HEK293 (cell line): Measurements from ENCODE around the gene ROBO1.

Source experiments
- CTCF ChIA-PET: fragments of 350-600 bp; formaldehyde crosslinking; extraction: SDS; loops from one replicate; lab custom pipeline; 2021; ENCODE audit warnings: antibody characterized with exemption; lab: Yijun Ruan, JAX
- POLR2A ChIA-PET: fragments of 300-600 bp; formaldehyde crosslinking; extraction: SDS; loops from one replicate; lab custom pipeline; 2020; ENCODE audit warnings: antibody characterized with exemption, inconsistent platforms; lab: Yijun Ruan, JAX
- H3K27ac ChIP-seq: fragments of 200-500 bp; sonication (Bioruptor generic); 2 replicates; pipeline ENCODE4 v1.5.1; 2014; ENCODE audit warnings: low read depth, low read length, control low read depth, inconsistent platforms; ENCODE audit errors: extremely low read depth
- H3K36me3 ChIP-seq, 2 experiments: fragments of 200-500 bp in 1 of 2; sonication (Bioruptor generic) in 1 of 2; 1 replicate in 1 of 2; 2 replicates in 1 of 2; pipeline ENCODE4 v1.5.1; 2014 to 2017; ENCODE audit warnings: inconsistent platforms in 2 of 2, low read length in 2 of 2; ENCODE audit not compliant: control insufficient read depth in 2 of 2, insufficient read depth in 1 of 2
- H3K4me1 ChIP-seq: fragments of 200-500 bp; sonication (Bioruptor generic); 2 replicates; pipeline ENCODE4 v1.5.1; 2014; ENCODE audit warnings: mild to moderate bottlenecking, low read length, inconsistent platforms; ENCODE audit not compliant: control insufficient read depth, insufficient read depth
- H3K4me3 ChIP-seq: 2 replicates; pipeline ENCODE4 v1.5.1; 2011; ENCODE audit warnings: low read depth, mild to moderate bottlenecking, control low read depth, low read length, moderate library complexity
- H3K9me3 ChIP-seq: fragments of 200-500 bp; sonication (Bioruptor generic); 2 replicates; pipeline ENCODE4 v1.5.1; 2014; ENCODE audit warnings: low read depth, low read length, inconsistent platforms; ENCODE audit not compliant: control insufficient read depth, insufficient read depth
- BCL11B ChIP-seq: fragments of 450-650 bp; formaldehyde crosslinking; IDR thresholded peaks from 2 replicates; pipeline ENCODE4 v1.5.1; 2016; ENCODE audit warnings: low read depth, missing biosample characterization, missing genetic modification characterization
- BCL6B ChIP-seq: fragments of 450-650 bp; formaldehyde crosslinking; IDR thresholded peaks from 2 replicates; pipeline ENCODE4 v1.5.1; 2017; ENCODE audit warnings: missing biosample characterization, missing genetic modification characterization
- MZF1 ChIP-seq: fragments of 450-650 bp; formaldehyde crosslinking; IDR thresholded peaks from 2 replicates; pipeline ENCODE4 v1.5.1; 2017; ENCODE audit warnings: missing biosample characterization, missing genetic modification characterization, borderline replicate concordance
- OSR2 ChIP-seq: fragments of 450-650 bp; formaldehyde crosslinking; IDR thresholded peaks from 2 replicates; pipeline ENCODE4 v1.5.1; 2016; ENCODE audit warnings: missing biosample characterization, missing genetic modification characterization
- PRDM6 ChIP-seq: fragments of 450-650 bp; formaldehyde crosslinking; IDR thresholded peaks from 2 replicates; pipeline ENCODE4 v1.5.1; 2017; ENCODE audit warnings: missing biosample characterization, missing genetic modification characterization
- REPIN1 ChIP-seq: fragments of 450-650 bp; formaldehyde crosslinking; IDR thresholded peaks from 2 replicates; pipeline ENCODE4 v1.5.1; 2017; ENCODE audit warnings: missing biosample characterization, missing genetic modification characterization, low read depth
- SP3 ChIP-seq: fragments of 450-650 bp; formaldehyde crosslinking; IDR thresholded peaks from 2 replicates; pipeline ENCODE4 v1.5.1; 2016; ENCODE audit warnings: missing biosample characterization, missing genetic modification characterization
- ZBTB21 ChIP-seq: fragments of 450-650 bp; formaldehyde crosslinking; IDR thresholded peaks from 2 replicates; pipeline ENCODE4 v1.5.1; 2017; ENCODE audit warnings: missing biosample characterization, missing genetic modification characterization
- ZEB2 ChIP-seq: fragments of 450-650 bp; formaldehyde crosslinking; IDR thresholded peaks from 2 replicates; pipeline ENCODE4 v1.5.1; 2016; ENCODE audit warnings: missing biosample characterization, missing genetic modification characterization
- ZFP3 ChIP-seq: fragments of 450-650 bp; formaldehyde crosslinking; IDR thresholded peaks from 2 replicates; pipeline ENCODE4 v1.5.1; 2016; ENCODE audit warnings: low read depth, missing biosample characterization, missing genetic modification characterization
- ZFP41 ChIP-seq: fragments of 450-650 bp; formaldehyde crosslinking; IDR thresholded peaks from 2 replicates; pipeline ENCODE4 v1.5.1; 2016; ENCODE audit warnings: missing biosample characterization, missing genetic modification characterization, borderline replicate concordance
- ZNF133 ChIP-seq: fragments of 450-650 bp; formaldehyde crosslinking; IDR thresholded peaks from 2 replicates; pipeline ENCODE4 v1.5.1; 2016; ENCODE audit warnings: missing biosample characterization, missing genetic modification characterization
- ZNF184 ChIP-seq: fragments of 450-650 bp; IDR thresholded peaks from 2 replicates; pipeline ENCODE4 v1.5.1; 2018; ENCODE audit warnings: missing biosample characterization, mild to moderate bottlenecking, missing genetic modification characterization
- ZNF391 ChIP-seq: fragments of 450-650 bp; formaldehyde crosslinking; IDR thresholded peaks from 2 replicates; pipeline ENCODE4 v1.5.1; 2016; ENCODE audit warnings: low read depth, missing biosample characterization, missing genetic modification characterization, borderline replicate concordance
- ZNF580 ChIP-seq: fragments of 450-650 bp; formaldehyde crosslinking; IDR thresholded peaks from 2 replicates; pipeline ENCODE4 v1.5.1; 2016; ENCODE audit warnings: missing biosample characterization, missing genetic modification characterization
- ZNF621 ChIP-seq: fragments of 450-650 bp; formaldehyde crosslinking; IDR thresholded peaks from 2 replicates; pipeline ENCODE4 v1.5.1; 2017; ENCODE audit warnings: missing biosample characterization, missing genetic modification characterization
- ZNF639 ChIP-seq: fragments of 450-650 bp; formaldehyde crosslinking; IDR thresholded peaks from 2 replicates; pipeline ENCODE4 v1.5.1; 2016; ENCODE audit warnings: missing biosample characterization, missing genetic modification characterization
- ZNF692 ChIP-seq: fragments of 450-650 bp; formaldehyde crosslinking; IDR thresholded peaks from 2 replicates; pipeline ENCODE4 v1.5.1; 2016; ENCODE audit warnings: missing biosample characterization, missing genetic modification characterization
- ZNF701 ChIP-seq: fragments of 450-650 bp; formaldehyde crosslinking; IDR thresholded peaks from 2 replicates; pipeline ENCODE4 v1.5.1; 2016; ENCODE audit warnings: missing biosample characterization, missing genetic modification characterization
- ZNF843 ChIP-seq: fragments of 450-650 bp; formaldehyde crosslinking; IDR thresholded peaks from 2 replicates; pipeline ENCODE4 v1.5.1; 2016; ENCODE audit warnings: missing biosample characterization, missing genetic modification characterization
- TF ChIP-seq, protein P1 (sequence below): fragments of 450-650 bp; formaldehyde crosslinking; IDR thresholded peaks from 2 replicates; pipeline ENCODE4 v1.5.1; 2016; ENCODE audit warnings: missing biosample characterization, missing genetic modification characterization
- TF ChIP-seq, protein P2 (sequence below): fragments of 450-650 bp; formaldehyde crosslinking; IDR thresholded peaks from 2 replicates; pipeline ENCODE4 v1.5.1; 2016; ENCODE audit warnings: missing biosample characterization, missing genetic modification characterization

Gene ROBO1

GRCh38 chr3:78698431-78698830 lies 1069.4 kb downstream of the ROBO1 start:
- H3K9me3 ChIP-seq = no peaks in the 10 kb centered on the region
- POLR2A ChIA-PET = no interaction called here
- H3K27ac ChIP-seq = no peak overlapping the region
- H3K4me3 ChIP-seq = no peak overlapping the region
- H3K36me3 ChIP-seq = no peaks in the 10 kb centered on the region
- TF ChIP-seq ZNF701 (tag by site-specific recombination) (no peak), ZNF133 (tag by site-specific recombination) (no peak), ZEB2 (tag by site-specific recombination) (no peak), REPIN1 (tag by site-specific recombination) (no peak), ZFP41 (no peak), ZNF621 (tag by site-specific recombination) (no peak), ZFP3 (tag by site-specific recombination) (no peak), BCL11B (tag by site-specific recombination) (no peak), ZNF184 (tag by site-specific recombination) (no peak), ZNF843 (tag by site-specific recombination) (no peak), ZNF391 (no peak), OSR2 (tag by site-specific recombination) (no peak), MZF1 (no peak), ZBTB21 (tag by site-specific recombination) (no peak), ZNF639 (tag by site-specific recombination) (no peak), ZNF580 (tag by site-specific recombination) (no peak), SP3 (tag by site-specific recombination) (no peak)
- TF ChIP-seq, protein P1, sequence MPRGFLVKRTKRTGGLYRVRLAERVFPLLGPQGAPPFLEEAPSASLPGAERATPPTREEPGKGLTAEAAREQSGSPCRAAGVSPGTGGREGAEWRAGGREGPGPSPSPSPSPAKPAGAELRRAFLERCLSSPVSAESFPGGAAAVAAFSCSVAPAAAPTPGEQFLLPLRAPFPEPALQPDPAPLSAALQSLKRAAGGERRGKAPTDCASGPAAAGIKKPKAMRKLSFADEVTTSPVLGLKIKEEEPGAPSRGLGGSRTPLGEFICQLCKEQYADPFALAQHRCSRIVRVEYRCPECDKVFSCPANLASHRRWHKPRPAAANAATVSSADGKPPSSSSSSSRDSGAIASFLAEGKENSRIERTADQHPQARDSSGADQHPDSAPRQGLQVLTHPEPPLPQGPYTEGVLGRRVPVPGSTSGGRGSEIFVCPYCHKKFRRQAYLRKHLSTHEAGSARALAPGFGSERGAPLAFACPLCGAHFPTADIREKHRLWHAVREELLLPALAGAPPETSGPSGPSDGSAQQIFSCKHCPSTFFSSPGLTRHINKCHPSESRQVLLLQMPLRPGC = no peak
- TF ChIP-seq, protein P2, sequence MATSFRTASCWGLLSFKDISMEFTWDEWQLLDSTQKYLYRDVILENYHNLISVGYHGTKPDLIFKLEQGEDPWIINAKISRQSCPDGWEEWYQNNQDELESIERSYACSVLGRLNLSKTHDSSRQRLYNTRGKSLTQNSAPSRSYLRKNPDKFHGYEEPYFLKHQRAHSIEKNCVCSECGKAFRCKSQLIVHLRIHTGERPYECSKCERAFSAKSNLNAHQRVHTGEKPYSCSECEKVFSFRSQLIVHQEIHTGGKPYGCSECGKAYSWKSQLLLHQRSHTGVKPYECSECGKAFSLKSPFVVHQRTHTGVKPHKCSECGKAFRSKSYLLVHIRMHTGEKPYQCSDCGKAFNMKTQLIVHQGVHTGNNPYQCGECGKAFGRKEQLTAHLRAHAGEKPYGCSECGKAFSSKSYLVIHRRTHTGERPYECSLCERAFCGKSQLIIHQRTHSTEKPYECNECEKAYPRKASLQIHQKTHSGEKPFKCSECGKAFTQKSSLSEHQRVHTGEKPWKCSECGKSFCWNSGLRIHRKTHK (tag by site-specific recombination) = no peak
- H3K4me1 ChIP-seq = peaks cover 9% of the 10 kb centered on the region; the same call in 1 of the 2 replicates
- CTCF ChIA-PET = no interaction called here

DNA sequence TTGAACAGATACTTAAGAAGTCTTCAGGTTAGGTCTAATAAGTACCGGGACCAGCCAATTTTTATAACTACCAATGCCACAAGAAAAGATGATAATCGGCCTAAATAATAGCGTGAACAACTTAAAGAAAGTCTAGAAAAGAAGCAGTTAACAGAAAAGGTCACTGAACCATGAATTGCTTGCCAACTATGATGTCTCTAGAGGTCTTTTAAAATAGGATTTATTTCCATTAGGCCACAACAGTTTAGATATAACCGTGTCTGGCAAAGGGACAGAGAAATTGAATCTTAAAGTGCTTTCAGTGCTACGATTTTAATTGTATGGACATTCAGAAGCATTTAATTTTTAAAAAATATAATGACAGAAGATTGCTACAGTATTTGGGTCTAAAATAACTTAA lies 1070.4 kb downstream of the ROBO1 start:
- Histone ChIP-seq H3K4me1 (peaks cover 6% of the 10 kb centered on the region; the same call in 1 of the 2 replicates), H3K4me3 (no peak overlapping the region), H3K9me3 (no peaks in the 10 kb centered on the region), H3K27ac (no peak overlapping the region), H3K36me3 (no peaks in the 10 kb centered on the region)
- ChIA-PET POLR2A (no interaction called here), CTCF (no interaction called here)
- no peak for TF ChIP-seq BCL6B (tag by site-specific recombination)
- 0 out of 2 replicates have a peak, but pooled peaks have one; percentile 32 for TF ChIP-seq PRDM6 (tag by site-specific recombination)
- TF ChIP-seq ZNF692 (tag by site-specific recombination) = no peak
